ENCODE measurements around the gene ITGBL1. TPM values are rescaled to one million over a fixed set of nuclear protein-coding genes. Genes with fewer than 3 reads are reported as not detected.

Gene ITGBL1
- total RNA-seq, 1 donor = 398 TPM

GRCh38 chr13:101746513-101746912 lies 294.0 kb downstream of the ITGBL1 start:
- Histone ChIP-seq H3K9me3 (ENCODE audit: low read depth, low read length) (no peaks in the 10 kb centered on the region), H4K20me1 (ENCODE audit: insufficient read depth, low read length) (no peaks in the 10 kb centered on the region), H3K4me3 (ENCODE audit: insufficient read depth, low read length) (no peak overlapping the region), H3K27me3 (ENCODE audit: insufficient read depth, low read length) (no peaks in the 10 kb centered on the region), H3K79me2 (ENCODE audit: insufficient read depth, low read length) (no peaks in the 10 kb centered on the region), H3K4me1 (ENCODE audit: insufficient read depth, low read length) (no peaks in the 10 kb centered on the region), H2AFZ (ENCODE audit: low read length) (no peak overlapping the region), H3K27ac (ENCODE audit: low read depth, low read length) (no peak overlapping the region), H3K4me2 (ENCODE audit: insufficient read depth, low read length) (no peak overlapping the region), H3K36me3 (ENCODE audit: insufficient read depth, low read length) (no peaks in the 10 kb centered on the region)
- no peak for DNase-seq (ENCODE audit: insufficient read length, low spot score, missing footprints)
- TF ChIP-seq, protein P1, sequence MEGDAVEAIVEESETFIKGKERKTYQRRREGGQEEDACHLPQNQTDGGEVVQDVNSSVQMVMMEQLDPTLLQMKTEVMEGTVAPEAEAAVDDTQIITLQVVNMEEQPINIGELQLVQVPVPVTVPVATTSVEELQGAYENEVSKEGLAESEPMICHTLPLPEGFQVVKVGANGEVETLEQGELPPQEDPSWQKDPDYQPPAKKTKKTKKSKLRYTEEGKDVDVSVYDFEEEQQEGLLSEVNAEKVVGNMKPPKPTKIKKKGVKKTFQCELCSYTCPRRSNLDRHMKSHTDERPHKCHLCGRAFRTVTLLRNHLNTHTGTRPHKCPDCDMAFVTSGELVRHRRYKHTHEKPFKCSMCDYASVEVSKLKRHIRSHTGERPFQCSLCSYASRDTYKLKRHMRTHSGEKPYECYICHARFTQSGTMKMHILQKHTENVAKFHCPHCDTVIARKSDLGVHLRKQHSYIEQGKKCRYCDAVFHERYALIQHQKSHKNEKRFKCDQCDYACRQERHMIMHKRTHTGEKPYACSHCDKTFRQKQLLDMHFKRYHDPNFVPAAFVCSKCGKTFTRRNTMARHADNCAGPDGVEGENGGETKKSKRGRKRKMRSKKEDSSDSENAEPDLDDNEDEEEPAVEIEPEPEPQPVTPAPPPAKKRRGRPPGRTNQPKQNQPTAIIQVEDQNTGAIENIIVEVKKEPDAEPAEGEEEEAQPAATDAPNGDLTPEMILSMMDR (IDR thresholded peaks at IDR 0.05; ENCODE audit: extremely low read depth, low read depth, low read length) = no peak

GRCh38 chr13:101747039-101747438 lies 294.6 kb downstream of the ITGBL1 start:
- H3K9me3 ChIP-seq (ENCODE audit: low read depth, low read length) = no peaks in the 10 kb centered on the region
- H3K4me3 ChIP-seq (ENCODE audit: insufficient read depth, low read length) = no peak overlapping the region
- no peaks in the 10 kb centered on the region for H3K4me1 ChIP-seq (ENCODE audit: insufficient read depth, low read length)
- H3K27ac ChIP-seq (ENCODE audit: low read depth, low read length) = no peak overlapping the region
- H3K79me2 ChIP-seq (ENCODE audit: insufficient read depth, low read length) = no peaks in the 10 kb centered on the region
- H4K20me1 ChIP-seq (ENCODE audit: insufficient read depth, low read length) = no peaks in the 10 kb centered on the region
- DNase-seq (ENCODE audit: insufficient read length, low spot score, missing footprints) = no peak
- TF ChIP-seq, protein P1 (IDR thresholded peaks at IDR 0.05; ENCODE audit: extremely low read depth, low read depth, low read length) = no peak
- no peaks in the 10 kb centered on the region for H3K36me3 ChIP-seq (ENCODE audit: insufficient read depth, low read length)
- no peak overlapping the region for H3K4me2 ChIP-seq (ENCODE audit: insufficient read depth, low read length)
- no peaks in the 10 kb centered on the region for H3K27me3 ChIP-seq (ENCODE audit: insufficient read depth, low read length)
- no peak overlapping the region for H2AFZ ChIP-seq (ENCODE audit: low read length)

GRCh38 chr13:101749584-101749983 lies 297.1 kb downstream of the ITGBL1 start:
- Histone ChIP-seq H3K9me3 (ENCODE audit: low read depth, low read length) (no peaks in the 10 kb centered on the region), H3K27ac (ENCODE audit: low read depth, low read length) (no peak overlapping the region), H3K36me3 (ENCODE audit: insufficient read depth, low read length) (no peaks in the 10 kb centered on the region), H3K4me3 (ENCODE audit: insufficient read depth, low read length) (no peak overlapping the region), H3K27me3 (ENCODE audit: insufficient read depth, low read length) (no peaks in the 10 kb centered on the region), H3K4me1 (ENCODE audit: insufficient read depth, low read length) (no peaks in the 10 kb centered on the region), H4K20me1 (ENCODE audit: insufficient read depth, low read length) (no peaks in the 10 kb centered on the region), H3K79me2 (ENCODE audit: insufficient read depth, low read length) (no peaks in the 10 kb centered on the region), H2AFZ (ENCODE audit: low read length) (no peak overlapping the region), H3K4me2 (ENCODE audit: insufficient read depth, low read length) (no peak overlapping the region)
- no peak for DNase-seq (ENCODE audit: insufficient read length, low spot score, missing footprints)
- TF ChIP-seq, protein P1 (IDR thresholded peaks at IDR 0.05; ENCODE audit: extremely low read depth, low read depth, low read length) = no peak

GRCh38 chr13:101751488-101751887 lies 299.0 kb downstream of the ITGBL1 start:
- no peak for DNase-seq (ENCODE audit: insufficient read length, low spot score, missing footprints)
- H3K27ac ChIP-seq (ENCODE audit: low read depth, low read length) = no peak overlapping the region
- no peaks in the 10 kb centered on the region for H3K4me1 ChIP-seq (ENCODE audit: insufficient read depth, low read length)
- H3K4me2 ChIP-seq (ENCODE audit: insufficient read depth, low read length) = peak overlapping the region; percentile 18
- no peaks in the 10 kb centered on the region for H3K79me2 ChIP-seq (ENCODE audit: insufficient read depth, low read length)
- H2AFZ ChIP-seq (ENCODE audit: low read length) = no peak overlapping the region
- no peaks in the 10 kb centered on the region for H4K20me1 ChIP-seq (ENCODE audit: insufficient read depth, low read length)
- H3K9me3 ChIP-seq (ENCODE audit: low read depth, low read length) = no peaks in the 10 kb centered on the region
- TF ChIP-seq, protein P1 (IDR thresholded peaks at IDR 0.05; ENCODE audit: extremely low read depth, low read depth, low read length) = no peak
- no peaks in the 10 kb centered on the region for H3K36me3 ChIP-seq (ENCODE audit: insufficient read depth, low read length)
- H3K4me3 ChIP-seq (ENCODE audit: insufficient read depth, low read length) = no peak overlapping the region
- no peaks in the 10 kb centered on the region for H3K27me3 ChIP-seq (ENCODE audit: insufficient read depth, low read length)

Data from osteoblast (primary cell).